GM11168 (cell line): Measurements from ENCODE around the gene SLC6A5.

ENCODE experiments used
- in situ Hi-C: fragments of 300-500 bp; cut with MboI; formaldehyde crosslinking; loops from one replicate; pipeline ENCODE4 v1.12.0; 2022; ENCODE audit warnings: low sequenced_read_pairs; ENCODE audit not compliant: unreplicated experiment

Gene SLC6A5

DNA sequence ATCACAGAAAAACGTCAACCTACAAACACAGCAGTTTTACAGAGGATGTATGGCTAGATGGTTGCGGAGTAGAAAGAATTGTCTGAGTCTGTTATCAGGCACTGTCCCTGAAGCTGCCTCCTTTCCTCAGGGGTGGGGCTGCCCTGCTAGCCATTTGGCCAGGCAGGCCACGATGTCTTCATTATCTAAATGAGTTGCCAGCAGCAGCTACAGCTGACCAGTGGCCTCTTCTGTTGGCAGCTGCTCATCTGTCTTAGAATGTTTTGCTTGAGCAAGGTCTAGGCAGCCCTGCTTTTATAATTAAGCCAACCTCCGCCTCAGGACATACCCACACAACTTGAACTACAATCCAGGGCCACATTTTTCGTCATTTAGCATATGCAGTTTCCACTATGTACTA, 17.5 kb downstream of the SLC6A5 start:
- in situ Hi-C loops, result loop anchor here (25.0 kb wide), 1 partner anchor 480 kb away; no protein-coding TSS in a partner anchor

DNA sequence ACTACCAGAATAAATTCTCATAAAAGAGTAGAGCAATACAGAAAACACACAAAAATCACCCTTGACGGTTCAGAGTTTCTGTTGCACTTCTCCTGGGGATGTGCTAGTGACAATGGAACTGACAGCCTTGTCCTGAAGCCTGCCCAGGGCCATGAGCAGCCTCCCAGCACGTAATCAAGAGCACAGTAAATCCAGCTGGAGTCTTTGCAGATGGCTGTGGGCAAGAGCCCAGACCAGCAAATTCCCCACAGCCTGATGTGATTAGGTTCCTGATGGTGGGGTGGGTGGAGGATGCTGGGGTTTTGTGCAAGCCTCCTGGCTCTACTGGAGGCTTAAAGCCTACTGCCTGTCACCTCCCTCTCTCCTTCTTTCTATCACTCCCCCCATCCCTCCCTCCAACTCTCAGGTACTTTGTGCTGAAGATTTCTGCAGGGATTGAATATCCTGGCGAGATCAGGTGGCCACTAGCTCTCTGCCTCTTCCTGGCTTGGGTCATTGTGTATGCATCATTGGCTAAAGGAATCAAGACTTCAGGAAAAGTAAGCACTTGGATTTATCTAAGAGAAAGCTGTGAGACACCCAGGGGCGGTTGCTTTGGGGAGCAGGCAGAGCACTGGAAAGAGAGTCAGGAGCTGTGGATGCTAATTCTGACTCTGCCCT, 18.1 kb downstream of the SLC6A5 start:
- in situ Hi-C loops, result loop anchor here (25.0 kb wide), 1 partner anchor 480 kb away; no protein-coding TSS in a partner anchor

DNA sequence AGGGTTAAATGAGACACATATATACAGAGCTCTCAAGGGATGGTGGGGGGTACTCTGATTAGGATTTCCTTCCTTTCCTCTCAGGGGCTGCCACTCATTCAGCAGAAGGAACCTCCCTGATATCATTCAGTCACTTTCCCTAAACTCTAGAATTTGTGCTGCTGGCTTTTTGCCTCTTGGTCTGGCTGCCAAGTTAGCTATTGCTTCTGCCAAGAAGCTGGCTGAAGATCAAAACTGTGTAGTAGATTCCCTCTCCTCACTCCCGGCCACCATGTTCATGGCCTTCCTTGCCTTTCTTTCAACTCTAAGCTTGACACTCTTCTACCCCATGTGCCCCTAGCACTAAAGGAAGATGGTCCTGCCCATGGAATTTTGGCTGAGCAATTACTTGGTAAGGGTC, 18.7 kb downstream of the SLC6A5 start:
- in situ Hi-C loops, result loop anchor here (25.0 kb wide), 1 partner anchor 481 kb away; no protein-coding TSS in a partner anchor

DNA sequence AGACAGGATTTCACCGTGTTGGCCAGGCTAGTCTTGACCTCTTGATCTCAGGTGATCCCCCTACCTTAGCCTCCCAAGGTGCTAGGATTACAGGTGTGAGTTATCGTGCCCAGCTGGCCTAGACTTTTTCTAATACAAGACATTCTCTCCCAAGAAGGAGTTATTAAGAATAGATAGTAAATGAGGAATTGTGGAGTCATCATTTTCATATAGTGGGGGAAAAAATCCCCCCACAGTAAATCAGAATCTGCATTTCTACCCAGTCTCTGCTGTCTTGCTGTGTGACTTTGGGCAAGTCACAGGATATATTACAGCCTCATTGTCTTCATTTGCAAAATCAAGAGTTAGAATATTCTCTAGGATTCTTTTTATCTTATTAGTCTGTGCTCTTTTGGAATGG, 21.6 kb downstream of the SLC6A5 start:
- in situ Hi-C loops, result loop anchor here (25.0 kb wide), 1 partner anchor 484 kb away; no protein-coding TSS in a partner anchor

DNA sequence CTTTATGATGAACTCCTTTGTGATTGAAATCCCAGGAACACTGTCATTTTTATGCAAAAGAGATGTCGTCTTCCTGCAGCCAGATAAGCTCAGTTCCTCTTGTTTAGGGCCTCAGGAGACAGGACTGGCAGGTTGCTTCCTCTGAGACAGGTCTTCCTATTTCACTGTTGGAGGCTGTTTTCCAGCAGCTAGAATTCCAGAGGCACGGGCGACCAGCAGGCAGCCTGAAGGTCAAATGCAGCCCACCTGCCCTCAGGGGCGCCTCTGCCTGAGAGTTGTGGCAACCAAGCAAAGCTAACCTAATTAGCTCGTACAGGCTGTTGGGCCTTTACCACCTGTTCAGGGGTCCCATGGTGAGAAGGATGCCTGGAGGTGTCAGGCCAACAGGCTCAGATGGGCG, 22.3 kb downstream of the SLC6A5 start:
- in situ Hi-C loops, result loop anchor here (25.0 kb wide), 1 partner anchor 484 kb away; no protein-coding TSS in a partner anchor

DNA sequence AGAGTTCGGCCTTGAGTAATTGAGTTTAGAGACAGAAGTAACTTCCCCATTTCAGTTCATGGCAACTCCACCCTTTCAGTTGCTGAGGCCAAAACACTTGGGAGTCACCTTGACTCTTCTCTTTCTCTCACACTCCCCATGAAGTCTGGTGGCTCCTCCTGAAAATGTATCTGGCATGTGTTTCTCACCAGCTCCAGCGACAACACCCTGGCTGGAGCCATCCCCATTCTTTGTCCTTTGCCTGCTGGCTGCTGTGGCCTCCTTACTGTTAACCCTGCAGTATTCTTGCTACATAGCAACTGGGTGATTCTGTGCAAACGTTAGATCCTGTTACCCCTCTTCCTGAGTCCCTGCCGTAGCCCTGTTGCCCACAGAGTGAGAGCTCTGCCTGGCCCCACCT, 23.8 kb downstream of the SLC6A5 start:
- in situ Hi-C loops, result loop anchor here (25.0 kb wide), 1 partner anchor 486 kb away; no protein-coding TSS in a partner anchor

DNA sequence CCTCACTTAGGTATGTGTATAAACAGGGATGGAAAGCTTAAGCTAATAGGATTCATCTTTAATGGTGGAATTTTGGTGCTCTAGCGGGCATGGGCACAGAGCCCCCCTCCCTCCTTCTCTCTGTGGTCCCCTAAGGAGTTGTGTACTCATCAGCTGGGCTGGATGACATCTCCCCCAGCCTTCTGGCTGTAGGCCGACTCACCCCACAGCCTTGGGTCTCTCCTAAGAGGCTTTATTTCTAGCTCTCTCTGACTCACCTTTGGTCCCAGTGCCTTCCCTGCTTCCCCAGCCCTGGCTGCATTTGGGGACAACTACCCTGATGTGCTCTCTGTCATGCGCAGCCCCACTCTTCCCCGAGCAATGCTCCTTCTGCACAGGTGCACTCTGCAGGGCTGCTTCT, 26.9 kb downstream of the SLC6A5 start:
- in situ Hi-C loops, result no loop called here

DNA sequence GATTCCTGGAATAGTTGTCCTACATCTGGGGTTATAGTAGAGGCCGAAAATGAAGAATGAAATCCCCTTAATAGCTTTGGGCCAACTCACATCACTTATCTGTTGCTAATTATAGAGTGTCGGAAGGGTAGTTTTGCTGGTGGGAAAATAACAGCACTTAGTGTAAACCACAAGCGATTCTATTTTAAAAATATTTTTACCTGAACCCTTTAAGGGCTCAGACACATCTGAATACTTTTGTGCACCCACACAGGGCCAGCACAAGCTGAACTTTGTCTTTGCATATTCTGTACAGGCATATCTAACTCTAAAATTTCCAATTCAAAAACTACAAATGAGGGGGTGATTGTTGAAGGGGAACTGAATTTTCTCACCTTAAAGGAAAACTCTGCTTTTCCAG, 27.6 kb downstream of the SLC6A5 start:
- in situ Hi-C loops, result no loop called here

DNA sequence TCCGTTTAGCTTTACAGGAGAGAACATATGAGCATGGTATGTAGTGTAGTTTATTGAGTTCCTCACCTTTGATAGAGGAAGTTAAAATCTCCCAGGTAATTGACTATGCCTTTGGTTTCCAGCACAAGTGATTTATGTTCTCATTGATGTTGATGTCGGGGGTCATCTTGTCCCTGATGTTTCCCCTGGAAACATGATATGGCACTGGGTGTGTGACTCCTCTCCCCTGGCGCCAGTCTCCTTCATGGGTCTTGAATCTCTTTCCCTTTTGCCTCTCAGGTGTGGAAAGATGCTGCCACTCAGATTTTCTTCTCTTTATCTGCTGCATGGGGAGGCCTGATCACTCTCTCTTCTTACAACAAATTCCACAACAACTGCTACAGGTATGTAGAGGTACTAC, 28.3 kb downstream of the SLC6A5 start:
- in situ Hi-C loops, result no loop called here

DNA sequence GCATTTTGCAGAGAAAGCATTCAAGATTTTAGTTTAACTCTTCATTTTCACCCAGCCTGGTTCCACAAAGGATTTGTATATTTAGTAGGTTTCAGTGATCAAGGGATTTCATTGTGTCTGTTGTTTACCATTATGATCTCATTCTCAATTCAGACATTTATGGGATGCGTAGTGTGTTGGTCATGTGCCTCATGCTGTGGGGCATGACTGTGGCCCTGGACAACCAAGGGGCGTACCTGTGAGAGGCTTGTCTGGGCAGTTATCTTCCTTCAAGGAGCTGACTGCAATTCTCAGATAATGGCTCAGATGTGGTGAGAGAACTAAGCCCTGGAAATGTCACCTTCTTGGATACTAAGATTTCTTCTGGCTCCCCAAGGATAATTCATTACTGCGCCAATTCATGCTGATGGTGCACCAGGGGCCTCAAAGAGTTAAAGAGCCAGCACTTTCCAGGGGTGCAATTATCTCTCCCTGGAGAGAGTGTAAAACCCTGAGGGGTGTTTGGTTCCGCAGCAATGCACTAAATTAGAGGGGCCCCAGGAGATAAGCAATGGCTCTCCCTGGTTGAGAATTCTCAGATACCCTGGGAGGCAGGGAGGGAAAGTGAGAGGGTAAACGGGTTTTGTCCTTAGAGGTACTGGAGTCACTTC, 32.2 kb downstream of the SLC6A5 start:
- in situ Hi-C loops, result no loop called here

DNA sequence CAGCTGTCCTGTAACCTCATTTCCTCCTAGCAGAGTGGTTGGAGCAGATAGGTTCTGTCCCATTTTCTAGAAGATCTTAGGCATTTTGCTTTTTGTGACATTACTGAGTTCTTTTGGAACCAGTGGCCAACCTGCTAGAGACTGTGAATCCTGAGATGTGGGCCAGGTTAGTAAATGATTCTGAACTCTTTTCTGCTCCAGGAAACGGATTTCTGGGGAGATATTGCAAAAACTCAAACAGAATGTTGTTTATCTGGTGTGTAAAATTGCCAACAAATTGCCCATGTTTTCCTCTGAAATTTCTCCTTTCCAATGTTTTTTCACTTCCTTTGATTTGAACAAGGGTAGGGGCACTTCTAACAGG, 32.7 kb downstream of the SLC6A5 start:
- in situ Hi-C loops, result no loop called here

DNA sequence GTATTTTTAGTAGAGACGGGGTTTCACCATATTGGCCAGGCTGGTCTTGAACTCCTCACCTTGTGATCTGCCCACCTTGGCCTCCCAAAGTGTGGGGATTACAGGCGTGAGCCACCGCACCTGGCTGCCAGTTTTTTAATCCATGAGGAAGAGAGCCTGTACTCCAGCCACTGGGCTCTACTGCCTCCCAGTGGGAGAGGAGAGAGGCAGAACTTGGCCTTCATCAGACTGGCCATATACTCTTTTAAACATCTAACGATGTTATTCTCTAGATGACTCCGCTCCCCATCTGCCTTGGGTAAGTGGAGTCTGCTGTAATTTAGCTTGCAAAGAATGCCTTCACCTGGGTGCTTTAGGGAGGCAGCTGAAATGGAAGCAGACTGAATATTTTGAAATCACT, 34.6 kb downstream of the SLC6A5 start:
- in situ Hi-C loops, result no loop called here

DNA sequence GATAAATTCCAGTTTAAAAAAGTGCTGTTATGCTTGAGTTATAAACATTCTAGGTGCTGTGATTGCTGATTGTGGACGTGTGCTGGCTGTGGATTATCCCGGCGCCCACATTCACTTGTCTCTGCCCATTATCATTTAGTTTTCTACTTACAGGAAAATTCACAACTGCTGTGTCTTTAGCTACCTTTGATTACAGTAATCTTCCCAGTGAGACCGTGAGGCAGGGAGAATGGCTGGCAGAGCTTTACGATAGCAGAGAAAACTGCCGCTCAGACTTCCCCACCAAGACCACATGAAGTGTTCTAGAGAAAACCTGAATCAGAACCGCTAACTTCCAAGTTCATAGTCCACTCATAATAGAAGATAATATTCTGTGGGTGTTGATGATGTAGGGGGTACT, 35.4 kb downstream of the SLC6A5 start:
- in situ Hi-C loops, result no loop called here

DNA sequence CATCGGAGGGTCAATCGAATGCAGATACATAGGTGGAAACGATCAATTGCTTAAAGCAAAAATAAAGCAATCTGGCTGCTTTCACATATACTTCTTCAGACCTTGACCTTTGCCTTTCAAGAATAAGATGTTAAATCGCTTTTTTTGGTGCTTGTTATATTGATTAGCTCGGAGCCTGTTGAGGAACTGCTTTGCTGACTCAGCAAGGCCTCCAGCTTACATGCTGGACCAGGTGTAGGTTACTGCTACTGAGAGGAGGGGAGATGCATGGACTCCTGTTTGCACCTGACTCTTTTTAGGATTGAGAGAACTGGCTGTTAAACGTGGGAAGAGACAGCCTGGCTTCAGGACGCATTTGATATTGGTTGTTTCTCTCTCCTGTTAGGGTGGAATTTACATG, 38.7 kb downstream of the SLC6A5 start:
- in situ Hi-C loops, result no loop called here

DNA sequence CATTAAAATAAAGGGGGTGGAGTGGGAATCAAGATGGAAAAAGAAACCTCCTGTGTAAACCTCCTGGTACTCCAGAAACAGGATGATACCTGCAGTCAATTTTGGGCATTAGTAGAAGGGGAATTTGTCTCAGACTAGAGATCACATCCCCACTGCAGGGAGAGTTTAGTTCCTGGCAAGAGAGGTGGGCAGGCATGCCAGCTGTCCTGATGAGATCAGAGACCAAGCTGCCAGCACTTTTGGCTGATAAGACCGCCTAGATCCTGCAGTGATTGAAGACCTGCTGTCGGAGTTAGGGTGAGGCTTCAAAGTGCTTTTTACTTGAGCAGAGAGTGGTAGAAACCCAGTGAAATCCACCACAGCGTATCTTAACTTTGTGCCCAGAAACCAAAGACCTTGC, 40.3 kb downstream of the SLC6A5 start:
- in situ Hi-C loops, result no loop called here

DNA sequence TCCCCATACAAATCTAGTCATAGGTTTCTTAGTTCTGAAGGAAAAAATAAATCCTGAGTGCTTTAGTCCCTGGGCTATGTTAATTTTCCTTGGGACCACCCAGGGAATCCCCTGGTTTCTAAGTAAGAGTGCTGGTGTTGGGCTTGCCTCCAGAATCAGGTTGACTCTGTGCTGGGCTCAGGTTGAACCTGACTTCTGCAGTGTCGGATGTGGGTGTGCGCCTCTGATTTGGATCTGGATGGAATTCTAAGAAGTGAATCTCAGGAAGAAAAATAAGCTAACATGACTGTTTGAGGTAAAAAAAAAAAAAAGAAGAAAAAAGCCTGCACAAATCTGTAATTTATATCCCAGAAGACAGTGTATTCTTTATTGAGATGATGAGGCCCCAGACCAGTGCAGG, 41.0 kb downstream of the SLC6A5 start:
- in situ Hi-C loops, result no loop called here

DNA sequence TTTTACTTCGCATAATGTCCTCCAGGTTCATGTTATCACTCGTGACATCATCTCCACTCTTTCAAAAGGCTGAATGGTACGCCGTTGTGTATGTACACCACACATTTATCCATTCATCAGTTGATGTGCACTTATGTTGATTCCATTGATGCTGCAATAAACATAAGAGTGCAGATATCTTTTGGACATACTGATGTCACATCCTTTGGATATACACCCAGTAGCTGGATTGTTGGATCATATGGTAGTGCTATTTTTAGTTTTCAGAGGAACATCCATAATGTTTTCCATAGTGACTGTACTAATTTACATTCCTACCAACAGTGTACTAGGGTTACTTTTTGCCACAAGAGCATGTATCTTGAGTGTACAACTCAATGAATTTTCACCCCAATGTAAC, 45.0 kb downstream of the SLC6A5 start:
- in situ Hi-C loops, result no loop called here

DNA sequence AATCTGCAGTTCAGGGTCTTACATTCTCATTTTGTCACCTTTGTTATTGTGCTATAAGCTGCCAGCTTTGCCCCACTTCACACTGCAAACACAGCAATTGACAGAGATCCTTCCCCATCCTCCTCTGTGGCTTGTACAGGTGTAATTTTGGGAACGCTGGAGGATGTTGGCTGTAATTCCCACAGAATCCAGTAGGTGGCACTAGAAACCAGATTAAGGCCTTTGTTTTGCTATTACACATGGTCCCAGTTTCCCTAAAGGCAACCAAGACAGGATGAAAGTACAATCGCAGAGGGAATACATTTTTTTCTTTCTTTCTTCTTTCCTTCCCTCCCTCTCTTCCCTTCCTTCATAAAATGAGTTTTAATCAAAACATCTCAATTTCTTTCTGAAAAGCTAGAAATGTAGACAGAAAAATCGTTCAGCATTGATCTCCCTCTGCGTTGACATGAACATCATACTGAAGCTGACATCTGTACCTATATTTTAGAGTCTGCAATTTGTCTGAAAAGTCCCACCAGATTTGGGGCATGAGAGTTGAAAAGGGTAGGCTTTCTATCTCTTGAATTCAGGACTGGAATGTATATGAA, 48.7 kb downstream of the SLC6A5 start:
- in situ Hi-C loops, result no loop called here

DNA sequence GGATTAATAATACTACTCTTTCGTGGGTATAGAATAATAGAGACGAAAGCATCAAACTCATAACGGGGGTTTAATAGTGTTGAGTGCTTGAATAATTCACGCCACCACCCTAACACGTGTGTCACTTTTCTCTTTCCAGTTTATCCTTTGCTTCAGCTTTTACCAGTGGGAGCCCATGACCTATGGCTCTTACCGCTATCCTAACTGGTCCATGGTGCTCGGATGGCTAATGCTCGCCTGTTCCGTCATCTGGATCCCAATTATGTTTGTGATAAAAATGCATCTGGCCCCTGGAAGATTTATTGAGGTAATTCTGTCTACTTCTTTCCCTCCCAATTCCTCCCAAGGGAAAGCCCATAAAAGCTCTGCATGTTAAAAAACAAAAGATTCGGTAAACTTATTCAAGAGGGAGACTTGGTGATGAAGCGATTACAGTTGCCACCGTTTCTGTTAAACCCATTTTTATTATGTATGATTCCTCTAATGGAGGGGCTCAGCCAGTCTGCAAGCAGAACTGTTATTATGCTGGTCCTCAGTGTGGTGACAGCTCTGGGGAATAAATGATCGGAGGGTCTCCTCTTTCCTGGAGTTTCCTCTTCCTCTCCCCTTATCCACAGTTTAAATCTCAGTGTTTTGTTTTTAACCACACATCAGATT, 52.9 kb downstream of the SLC6A5 start:
- in situ Hi-C loops, result loop anchor here (25.0 kb wide), 1 partner anchor 860 kb away; no protein-coding TSS in a partner anchor

DNA sequence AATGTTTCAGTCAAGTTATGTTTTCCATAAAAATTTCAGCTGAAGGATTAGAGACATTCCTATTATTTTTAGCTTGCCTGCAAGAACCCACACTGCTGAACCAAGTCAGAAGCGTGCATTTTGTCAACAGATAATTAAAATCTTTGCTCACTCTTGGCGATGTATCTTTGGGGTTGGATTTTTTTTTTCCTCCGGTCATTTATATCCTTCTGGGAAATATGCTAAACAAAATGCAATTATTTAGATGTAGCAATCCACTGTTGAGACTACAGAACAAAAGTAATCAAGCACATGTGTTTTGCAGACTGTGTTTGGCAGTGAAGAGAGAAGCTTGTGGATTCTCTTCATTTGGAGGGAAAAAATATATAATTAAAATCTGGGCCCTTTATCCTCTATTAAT, 54.6 kb downstream of the SLC6A5 start:
- in situ Hi-C loops, result loop anchor here (25.0 kb wide), 1 partner anchor 858 kb away; no protein-coding TSS in a partner anchor

DNA sequence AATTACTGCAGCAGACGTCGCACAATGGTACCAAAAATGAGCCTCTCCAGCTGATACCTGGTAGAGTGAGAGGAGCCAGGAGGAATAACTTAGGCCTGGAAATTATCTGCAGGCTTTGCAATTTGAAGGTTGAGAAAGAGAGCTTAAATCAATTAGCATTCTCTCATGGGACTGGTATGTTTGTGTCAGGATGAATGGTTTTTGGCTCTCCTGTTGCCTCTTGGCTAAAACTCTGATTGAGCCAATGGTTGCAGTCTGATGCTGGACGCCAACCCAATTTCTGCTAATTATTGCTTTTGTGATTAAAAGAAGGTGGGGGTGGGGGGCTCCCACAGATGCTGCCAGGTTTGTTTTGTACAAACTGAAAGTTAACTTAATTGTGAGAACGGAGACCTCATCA, 57.5 kb downstream of the SLC6A5 start:
- in situ Hi-C loops, result loop anchor here (25.0 kb wide), 1 partner anchor 855 kb away; no protein-coding TSS in a partner anchor
